NB4 (cell line): ENCODE results near the gene RPL10.

Source experiments
- DNase-seq: peaks from one replicate; pipeline ENCODE4 v3.0.0; 2010; ENCODE audit warnings: low read depth
- H3K4me3 ChIP-seq: one replicate; pipeline ENCODE4 v1.5.1; 2011; ENCODE audit warnings: mild to moderate bottlenecking, low read depth, low read length, moderate library complexity
- MYC ChIP-seq: IDR thresholded peaks from 2 replicates; pipeline ENCODE4 v1.6.1; 2011; ENCODE audit warnings: low read depth, low read length
- POLR2A ChIP-seq: IDR thresholded peaks from 2 replicates; pipeline ENCODE4 v1.6.1; 2011; ENCODE audit warnings: mild to moderate bottlenecking; ENCODE audit not compliant: insufficient read length; ENCODE audit errors: extremely low read depth
- TF ChIP-seq, protein P1 (sequence below): IDR thresholded peaks from 2 replicates; pipeline ENCODE4 v1.6.1; 2011; ENCODE audit warnings: low read depth, low read length
- TF ChIP-seq, protein P2 (sequence below): IDR thresholded peaks from one replicate; pipeline ENCODE4 v1.5.1; 2012; ENCODE audit warnings: low read depth, low read length

Gene RPL10

DNA sequence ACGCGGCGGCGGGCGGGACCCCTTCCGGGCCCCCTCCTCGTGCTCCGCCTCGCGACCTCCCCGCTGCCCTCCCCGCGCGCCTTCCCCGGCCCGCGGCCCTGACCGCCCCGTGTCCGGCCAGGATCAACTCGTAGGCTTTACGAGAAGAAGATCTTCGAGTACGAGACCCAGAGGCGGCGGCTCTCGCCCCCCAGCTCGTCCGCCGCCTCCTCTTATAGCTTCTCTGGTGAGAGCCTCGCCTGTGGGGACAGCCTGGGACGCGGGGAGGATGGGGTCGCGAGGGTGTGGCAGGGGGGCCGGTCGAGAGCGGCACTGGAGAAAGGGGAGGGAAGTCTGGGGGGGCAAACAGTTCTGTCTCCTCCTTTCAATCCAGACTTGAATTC is 18.6 kb upstream of the RPL10 start:
- peak overlapping the region; percentile 62 for H3K4me3 ChIP-seq
- no peak for TF ChIP-seq MYC
- TF ChIP-seq, protein P1, sequence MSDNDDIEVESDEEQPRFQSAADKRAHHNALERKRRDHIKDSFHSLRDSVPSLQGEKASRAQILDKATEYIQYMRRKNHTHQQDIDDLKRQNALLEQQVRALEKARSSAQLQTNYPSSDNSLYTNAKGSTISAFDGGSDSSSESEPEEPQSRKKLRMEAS, result no peak
- no peak for DNase-seq

DNA sequence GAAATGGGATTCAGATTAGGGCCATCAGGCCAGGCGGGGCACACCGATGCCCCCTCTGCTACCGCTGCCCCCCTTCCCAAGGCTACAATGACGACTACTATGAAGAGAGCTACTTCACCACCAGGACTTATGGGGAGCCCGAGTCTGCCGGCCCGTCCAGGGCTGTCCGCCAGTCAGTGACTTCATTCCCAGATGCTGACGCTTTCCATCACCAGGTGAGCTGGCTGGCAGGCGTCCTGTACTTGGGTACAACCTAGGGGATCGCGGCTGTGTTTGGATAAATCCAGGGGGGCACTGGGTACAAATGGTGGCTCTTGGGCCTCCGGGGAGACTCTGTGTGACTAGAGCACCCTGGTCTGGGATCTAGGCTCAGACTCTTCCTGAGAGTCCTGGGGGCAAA is 18.0 kb upstream of the RPL10 start:
- TF ChIP-seq, protein P1, result no peak
- TF ChIP-seq POLR2A (no peak), MYC (no peak)
- TF ChIP-seq, protein P2, sequence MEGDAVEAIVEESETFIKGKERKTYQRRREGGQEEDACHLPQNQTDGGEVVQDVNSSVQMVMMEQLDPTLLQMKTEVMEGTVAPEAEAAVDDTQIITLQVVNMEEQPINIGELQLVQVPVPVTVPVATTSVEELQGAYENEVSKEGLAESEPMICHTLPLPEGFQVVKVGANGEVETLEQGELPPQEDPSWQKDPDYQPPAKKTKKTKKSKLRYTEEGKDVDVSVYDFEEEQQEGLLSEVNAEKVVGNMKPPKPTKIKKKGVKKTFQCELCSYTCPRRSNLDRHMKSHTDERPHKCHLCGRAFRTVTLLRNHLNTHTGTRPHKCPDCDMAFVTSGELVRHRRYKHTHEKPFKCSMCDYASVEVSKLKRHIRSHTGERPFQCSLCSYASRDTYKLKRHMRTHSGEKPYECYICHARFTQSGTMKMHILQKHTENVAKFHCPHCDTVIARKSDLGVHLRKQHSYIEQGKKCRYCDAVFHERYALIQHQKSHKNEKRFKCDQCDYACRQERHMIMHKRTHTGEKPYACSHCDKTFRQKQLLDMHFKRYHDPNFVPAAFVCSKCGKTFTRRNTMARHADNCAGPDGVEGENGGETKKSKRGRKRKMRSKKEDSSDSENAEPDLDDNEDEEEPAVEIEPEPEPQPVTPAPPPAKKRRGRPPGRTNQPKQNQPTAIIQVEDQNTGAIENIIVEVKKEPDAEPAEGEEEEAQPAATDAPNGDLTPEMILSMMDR, result no peak
- DNase-seq, result no peak
- peak overlapping the region; percentile 62 for H3K4me3 ChIP-seq

DNA sequence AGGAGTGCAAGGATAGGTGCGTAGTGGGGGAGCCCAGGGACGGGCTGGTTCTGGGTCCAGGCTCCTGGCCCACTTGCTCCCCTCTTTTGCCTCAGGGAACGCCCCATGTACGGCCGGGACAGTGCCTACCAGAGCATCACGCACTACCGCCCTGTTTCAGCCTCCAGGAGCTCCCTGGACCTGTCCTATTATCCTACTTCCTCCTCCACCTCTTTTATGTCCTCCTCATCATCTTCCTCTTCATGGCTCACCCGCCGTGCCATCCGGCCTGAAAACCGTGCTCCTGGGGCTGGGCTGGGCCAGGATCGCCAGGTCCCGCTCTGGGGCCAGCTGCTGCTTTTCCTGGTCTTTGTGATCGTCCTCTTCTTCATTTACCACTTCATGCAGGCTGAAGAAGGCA is 17.4 kb upstream of the RPL10 start:
- no peak for DNase-seq
- TF ChIP-seq POLR2A (no peak), MYC (no peak)
- TF ChIP-seq, protein P1, result no peak
- TF ChIP-seq, protein P2, result no peak
- H3K4me3 ChIP-seq, result no peak overlapping the region

DNA sequence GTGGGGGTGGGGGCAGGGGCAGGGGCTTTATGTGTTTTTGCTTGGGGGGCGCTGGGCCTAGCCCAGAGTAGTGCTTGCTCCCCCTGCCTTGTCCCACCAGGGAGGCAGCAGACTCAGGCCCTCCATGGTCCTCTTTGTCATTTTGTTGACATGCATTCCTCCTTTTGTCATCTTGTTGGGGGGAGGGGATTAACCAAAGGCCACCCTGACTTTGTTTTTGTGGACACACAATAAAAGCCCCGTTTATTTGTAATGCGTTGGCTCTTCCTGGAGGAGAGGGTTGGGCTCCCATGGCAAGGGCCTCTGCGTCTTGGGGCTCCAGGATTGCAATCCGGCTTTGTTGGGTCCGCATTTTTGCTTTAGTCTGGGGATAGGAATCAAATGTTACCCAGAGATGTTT is 16.9 kb upstream of the RPL10 start:
- H3K4me3 ChIP-seq, result no peak overlapping the region
- DNase-seq, result no peak
- TF ChIP-seq, protein P1, result no peak
- TF ChIP-seq, protein P2, result no peak
- no peak for TF ChIP-seq MYC

DNA sequence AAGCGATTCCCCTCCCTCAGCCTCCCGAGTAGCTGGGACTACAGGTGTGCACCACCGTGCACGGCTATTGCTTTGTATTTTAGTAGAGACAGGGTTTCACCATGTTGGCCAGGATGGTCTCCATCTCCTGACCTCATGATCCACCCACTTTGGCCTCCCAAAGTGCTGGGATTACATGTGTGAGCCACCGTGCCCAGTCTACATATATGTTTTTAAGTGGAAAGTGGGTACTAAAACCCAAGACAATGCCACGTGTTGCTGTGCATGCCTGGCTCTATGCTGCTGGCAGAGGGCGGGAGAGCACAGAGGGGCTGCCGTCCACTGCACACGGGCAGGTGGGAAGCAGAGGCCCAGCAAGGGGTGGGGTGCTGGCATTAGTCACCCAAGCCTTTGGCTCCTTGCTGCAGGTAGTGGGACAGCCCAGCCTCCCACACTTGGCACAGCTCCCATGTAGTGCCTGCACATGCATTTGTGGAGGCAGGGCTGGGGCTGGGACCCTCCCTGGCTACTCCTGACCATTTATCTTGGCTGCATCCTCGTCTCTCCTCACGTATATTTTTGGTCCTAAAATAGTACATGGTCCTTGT is 15.6 kb upstream of the RPL10 start:
- no peak for TF ChIP-seq MYC
- TF ChIP-seq, protein P1, result no peak
- TF ChIP-seq POLR2A, result no peak
- TF ChIP-seq, protein P2, result no peak
- DNase-seq, result no peak
- H3K4me3 ChIP-seq, result no peak overlapping the region

DNA sequence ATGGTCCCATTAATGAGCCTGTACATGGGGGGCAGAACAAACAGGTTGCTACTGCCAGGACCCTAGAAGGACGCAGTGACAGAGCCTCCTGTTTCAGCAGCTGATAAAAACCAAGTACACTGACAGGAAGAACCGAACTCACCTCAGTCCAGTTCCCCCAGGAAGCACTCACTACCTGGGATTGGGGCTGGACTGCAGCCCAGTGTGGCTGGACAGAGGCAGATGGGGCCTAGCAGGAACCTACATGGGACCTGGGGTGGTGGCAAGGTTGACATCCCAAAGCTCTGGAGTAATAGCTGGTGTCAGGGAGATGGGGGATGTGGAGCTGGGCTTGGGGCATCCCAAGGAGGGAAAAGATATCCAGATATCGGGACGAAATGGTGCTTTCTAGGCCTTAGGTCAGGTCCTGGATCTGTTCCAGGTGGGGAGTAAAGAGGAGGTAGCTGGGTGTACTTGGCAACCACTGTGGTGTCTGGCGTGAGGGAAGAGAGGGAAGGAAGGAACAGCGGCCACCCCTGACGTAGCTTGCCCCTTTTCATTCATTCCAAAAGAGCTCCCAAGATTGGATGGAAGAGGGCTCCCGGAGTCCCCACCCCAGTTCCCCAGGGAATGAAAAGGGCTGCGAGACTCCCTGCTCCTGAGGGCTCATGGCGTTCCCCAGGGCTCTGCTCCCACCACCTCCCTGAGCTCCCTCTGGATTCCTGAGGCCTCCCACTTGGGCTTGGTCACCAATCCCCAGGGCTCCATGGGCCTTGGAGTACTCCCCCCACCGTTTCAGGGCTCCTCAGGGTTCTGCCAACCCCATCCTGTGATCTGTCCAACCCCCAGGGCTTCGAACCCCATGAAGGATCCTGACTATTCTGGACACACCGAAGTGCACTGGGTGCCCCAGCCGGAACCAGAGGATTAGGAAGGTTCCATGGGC is 14.6 kb upstream of the RPL10 start:
- TF ChIP-seq, protein P2, result no peak
- no peak for TF ChIP-seq MYC
- TF ChIP-seq, protein P1, result no peak
- no peak for TF ChIP-seq POLR2A
- no peak for DNase-seq
- H3K4me3 ChIP-seq, result no peak overlapping the region
